Esophagus (tissue), 2 donors: ENCODE measurements around the gene ATPAF1. TPM values are rescaled to one million over a fixed set of nuclear protein-coding genes. Genes with fewer than 3 reads are reported as not detected.

ENCODE experiments used
- H3K27ac ChIP-seq, 2 donors: one replicate each; pipeline ENCODE4 v1.5.1; 2013; ENCODE audit warnings: low read depth in 2 of 2, mild to moderate bottlenecking in 2 of 2, inconsistent platforms in 1 of 2, low read length in 1 of 2, moderate library complexity in 1 of 2
- H3K27me3 ChIP-seq, 2 donors: one replicate each; pipeline ENCODE4 v1.6.1; 2013; ENCODE audit warnings: low read length in 2 of 2, control low read depth in 1 of 2, mild to moderate bottlenecking in 1 of 2; ENCODE audit not compliant: insufficient read depth in 2 of 2, control insufficient read depth in 1 of 2
- H3K36me3 ChIP-seq, 2 donors: one replicate each; pipeline ENCODE4 v1.6.1; 2013; ENCODE audit warnings: low read length in 1 of 2; ENCODE audit not compliant: control insufficient read depth in 2 of 2, insufficient read depth in 2 of 2
- H3K4me1 ChIP-seq, 2 donors: one replicate each; pipeline ENCODE4 v1.6.1; 2013; ENCODE audit warnings: low read length in 1 of 2; ENCODE audit not compliant: control insufficient read depth in 2 of 2, insufficient read depth in 2 of 2
- H3K4me3 ChIP-seq, 2 donors: one replicate each; pipeline ENCODE4 v1.5.1; 2013; ENCODE audit warnings: low read length in 2 of 2, mild to moderate bottlenecking in 2 of 2, low read depth in 1 of 2, moderate library complexity in 1 of 2
- H3K9me3 ChIP-seq, 2 donors: one replicate each; pipeline ENCODE4 v1.6.1; 2013; ENCODE audit warnings: mild to moderate bottlenecking in 2 of 2, low read depth in 1 of 2, low read length in 1 of 2, moderate library complexity in 1 of 2; ENCODE audit not compliant: control insufficient read depth in 2 of 2, insufficient read depth in 1 of 2
- WGBS, 2 donors: extraction: QIAGEN DNeasy Blood & Tissue Kit; methylation state at CpG; one replicate each; pipeline ENCODE4 v1.1.7; 2013; 5-methylcytosine and 5-hydroxymethylcytosine counted together
- polyA plus RNA-seq, 2 donors: library from polyadenylated mRNA; stranded (reverse); fragments of 200-250 nt; gene quantifications; one replicate each; pipeline ENCODE4 v1.2.3, GENCODE V29; 2013
- donor health status: healthy with polysubstance abuse.
- donor health status: Bipolar disorder and iron deficiency.

Gene ATPAF1
- polyA plus RNA-seq, 2 donors: 25.3 to 34.9 TPM

GRCh38 chr1:46642115-46642680, 26.0 kb downstream of the ATPAF1 start:
- H3K4me3 ChIP-seq: no peak overlapping the region
- H3K27ac ChIP-seq: no peak overlapping the region
- H3K9me3 ChIP-seq: no peaks in the 10 kb centered on the region
- no peaks in the 10 kb centered on the region for H3K4me1 ChIP-seq
- H3K36me3 ChIP-seq: no peaks in the 10 kb centered on the region
- no peaks in the 10 kb centered on the region for H3K27me3 ChIP-seq

- H3K9me3 ChIP-seq: no peaks in the 10 kb centered on the region
- no peak overlapping the region for H3K4me3 ChIP-seq
- 51 to 59% methylated on average over 1 of the region's 1 CpG for WGBS, 2 donors
- no peaks in the 10 kb centered on the region for H3K4me1 ChIP-seq
- H3K27ac ChIP-seq: no peak overlapping the region
- no peaks in the 10 kb centered on the region for H3K27me3 ChIP-seq
- peaks cover 0 to 6% of the 10 kb centered on the region in 2 donors for H3K36me3 ChIP-seq
Observed at GRCh38 chr1:46639547-46639946, 28.6 kb downstream of the ATPAF1 start.

- no peaks in the 10 kb centered on the region for H3K4me1 ChIP-seq
Observed at GRCh38 chr1:46638921-46639320, 29.2 kb downstream of the ATPAF1 start.

GRCh38 chr1:46637444-46638083, 30.6 kb downstream of the ATPAF1 start:
- H3K27ac ChIP-seq: no peak overlapping the region
- WGBS, 2 donors: 36 to 52% methylated on average over 2 of the region's 2 CpGs

More at GRCh38 chr1:46638921-46639320, 29.2 kb downstream of the ATPAF1 start:
- Histone ChIP-seq H3K27me3 (no peaks in the 10 kb centered on the region), H3K4me3 (no peak overlapping the region), H3K9me3 (no peaks in the 10 kb centered on the region), H3K27ac (no peak overlapping the region), H3K36me3 (peaks cover 0 to 6% of the 10 kb centered on the region in 2 donors)

GRCh38 chr1:46635205-46635604, 33.0 kb downstream of the ATPAF1 start:
- 97% methylated on average over 2 of the region's 2 CpGs for WGBS, 2 donors
- Histone ChIP-seq H3K9me3 (no peaks in the 10 kb centered on the region), H3K4me1 (no peaks in the 10 kb centered on the region), H3K27me3 (no peaks in the 10 kb centered on the region), H3K27ac (no peak overlapping the region), H3K4me3 (no peak overlapping the region), H3K36me3 (peaks cover 5 to 9% of the 10 kb centered on the region in 2 donors)

More at GRCh38 chr1:46637444-46638083, 30.6 kb downstream of the ATPAF1 start:
- H3K36me3 ChIP-seq: peaks cover 0 to 6% of the 10 kb centered on the region in 2 donors
- H3K4me3 ChIP-seq: no peak overlapping the region
- no peaks in the 10 kb centered on the region for H3K9me3 ChIP-seq
- H3K4me1 ChIP-seq: no peaks in the 10 kb centered on the region
- H3K27me3 ChIP-seq: no peaks in the 10 kb centered on the region

GRCh38 chr1:46630719-46631118, 37.4 kb downstream of the ATPAF1 start:
- no peaks in the 10 kb centered on the region for H3K9me3 ChIP-seq
- no peak overlapping the region for H3K4me3 ChIP-seq
- H3K36me3 ChIP-seq: peaks cover 5 to 7% of the 10 kb centered on the region in 2 donors
- H3K27ac ChIP-seq: no peak overlapping the region
- WGBS, 2 donors: 84 to 85% methylated on average over 2 of the region's 2 CpGs
- H3K27me3 ChIP-seq: no peaks in the 10 kb centered on the region
- no peaks in the 10 kb centered on the region for H3K4me1 ChIP-seq

- Histone ChIP-seq H3K4me1 (no peaks in the 10 kb centered on the region), H3K27ac (no peak overlapping the region), H3K9me3 (peaks cover 0 to 2% of the 10 kb centered on the region in 2 donors), H3K4me3 (no peak overlapping the region), H3K27me3 (no peaks in the 10 kb centered on the region), H3K36me3 (no peaks in the 10 kb centered on the region)
- 82 to 83% methylated on average over 4 of the region's 4 CpGs for WGBS, 2 donors
Observed at GRCh38 chr1:46623743-46624644, 44.2 kb downstream of the ATPAF1 start.

- peaks cover 0 to 2% of the 10 kb centered on the region in 2 donors for H3K9me3 ChIP-seq
- no peak overlapping the region for H3K4me3 ChIP-seq
- H3K27ac ChIP-seq: no peak overlapping the region
- H3K27me3 ChIP-seq: no peaks in the 10 kb centered on the region
- WGBS, 2 donors: 51 to 54% methylated on average over 3 of the region's 3 CpGs
- no peaks in the 10 kb centered on the region for H3K36me3 ChIP-seq
- no peaks in the 10 kb centered on the region for H3K4me1 ChIP-seq
Observed at GRCh38 chr1:46622344-46622743, 45.8 kb downstream of the ATPAF1 start.

- no peaks in the 10 kb centered on the region for H3K36me3 ChIP-seq
- 71 to 74% methylated on average over 7 of the region's 7 CpGs for WGBS, 2 donors
- H3K27ac ChIP-seq: no peak overlapping the region
- peaks cover 0 to 2% of the 10 kb centered on the region in 2 donors for H3K9me3 ChIP-seq
- no peak overlapping the region for H3K4me3 ChIP-seq
- H3K4me1 ChIP-seq: no peaks in the 10 kb centered on the region
- H3K27me3 ChIP-seq: no peaks in the 10 kb centered on the region
Observed at GRCh38 chr1:46621930-46622329, 46.2 kb downstream of the ATPAF1 start.
